Right cardiac atrium (tissue), 5 donors: ENCODE results near the gene HOXC9. TPM values are rescaled to one million over a fixed set of nuclear protein-coding genes. Genes with fewer than 3 reads are reported as not detected.

Source experiments
- ATAC-seq, 2 donors: fragments of 200-7000 bp; cut with Tn5 transposase; one replicate each; pipeline versions ENCODE4 v1.8.0 to v1.9.1; 2020; ENCODE audit warnings: moderate library complexity in 2 of 2, mild to moderate bottlenecking in 1 of 2
- DNase-seq, 3 donors: peaks; one replicate each; pipeline ENCODE4 v3.0.0-alpha.2; 2020
- H3K27ac ChIP-seq: one replicate; pipeline ENCODE4 v1.5.1; 2013; ENCODE audit warnings: mild to moderate bottlenecking, low read length, control low read depth, moderate library complexity
- H3K27me3 ChIP-seq: one replicate; pipeline ENCODE4 v1.6.1; 2013; ENCODE audit not compliant: control insufficient read depth, insufficient read depth
- H3K4me1 ChIP-seq: one replicate; pipeline ENCODE4 v1.6.1; 2013; ENCODE audit warnings: low read length; ENCODE audit not compliant: control insufficient read depth, insufficient read depth
- H3K4me3 ChIP-seq: one replicate; pipeline ENCODE4 v1.5.1; 2013; ENCODE audit warnings: low read length, control low read depth
- H3K9me3 ChIP-seq: one replicate; pipeline ENCODE4 v1.6.1; 2013; ENCODE audit warnings: low read length; ENCODE audit not compliant: control insufficient read depth
- WGBS: extraction: QIAGEN DNeasy Blood & Tissue Kit; methylation state at CpG from one replicate; pipeline ENCODE4 v1.1.7; 2013; 5-methylcytosine and 5-hydroxymethylcytosine counted together
- intact Hi-C, 4 donors: fragments of 100-400 bp; cut with DNase I; formaldehyde crosslinking; loops; one replicate each; pipeline versions ENCODE4 v1.11.0 to v1.14.0; 2022 to 2023
- polyA plus RNA-seq: library from polyadenylated mRNA; stranded (reverse); fragments of 200-250 nt; gene quantifications from one replicate; pipeline ENCODE4 v1.2.3, GENCODE V29; 2013
- total RNA-seq, 4 donors: library from RNA; stranded (reverse); fragmentation: NEBNext Ultra II Directional; extraction: Animal tissue kit (Norgen Biotek cat#: 25700); gene quantifications; one replicate each; pipeline ENCODE4 v1.2.1, GENCODE V29; 2021
- donor health status: healthy with polysubstance abuse.
- donor health status: DM: no; HTN: yes; CAD: no.
- donor health status: DM: no; HTN: no; CAD: no.
- donor health status: DM: no; HTN: yes; CAD: no; lungs with severe emphysema.
- donor health status: DM: yes; HTN: yes; CAD: no.

HOXC9 gene
- total and polyA plus RNA-seq, 5 donors = 0.15 TPM; not detected in 4

DNA sequence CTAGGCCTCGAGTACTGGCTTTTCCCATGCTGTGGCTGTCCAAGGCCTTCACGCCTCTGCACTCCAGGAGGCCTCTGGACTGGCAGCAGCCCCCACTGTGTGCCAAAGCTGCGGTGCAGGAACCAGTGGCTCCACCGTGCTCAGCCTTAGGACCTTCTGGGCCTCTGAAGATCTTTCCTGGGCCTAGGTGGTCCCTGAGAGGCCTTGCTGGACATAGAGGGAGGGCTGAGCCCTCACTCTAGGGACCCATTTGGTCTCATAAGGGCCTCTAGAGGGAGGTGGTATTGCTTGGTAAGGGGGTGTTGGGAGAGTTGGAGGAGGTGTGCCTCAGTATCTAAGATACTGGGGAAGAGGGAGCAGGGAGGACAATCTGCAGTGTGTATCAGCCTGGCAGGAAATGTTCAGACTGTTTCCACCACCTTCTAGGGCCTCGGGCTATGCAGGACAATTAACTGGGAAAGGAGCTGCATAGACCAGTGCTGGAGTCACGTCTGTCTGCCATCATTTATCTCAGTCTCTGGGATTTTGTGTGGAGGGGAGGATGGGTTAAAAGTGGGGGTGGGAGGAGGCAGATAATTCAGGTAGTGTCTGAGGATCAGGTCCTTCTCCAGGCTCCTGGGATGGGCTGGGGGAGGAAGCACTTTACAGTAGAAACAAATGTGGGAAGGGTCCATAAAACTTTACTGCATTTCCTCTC is 35.8 kb downstream of the HOXC9 start:
- Histone ChIP-seq H3K4me1 (peaks cover 3% of the 10 kb centered on the region), H3K27ac (no peak overlapping the region), H3K27me3 (no peaks in the 10 kb centered on the region), H3K4me3 (no peak overlapping the region), H3K9me3 (no peaks in the 10 kb centered on the region)
- no peak for DNase-seq
- intact Hi-C loops = loop anchor here in 1 of 4 donors (10.0 kb wide), 1 partner anchor 159 kb away; no protein-coding TSS in a partner anchor
- WGBS = 75% methylated on average over 6 of the region's 6 CpGs
- ATAC-seq = no peak

DNA sequence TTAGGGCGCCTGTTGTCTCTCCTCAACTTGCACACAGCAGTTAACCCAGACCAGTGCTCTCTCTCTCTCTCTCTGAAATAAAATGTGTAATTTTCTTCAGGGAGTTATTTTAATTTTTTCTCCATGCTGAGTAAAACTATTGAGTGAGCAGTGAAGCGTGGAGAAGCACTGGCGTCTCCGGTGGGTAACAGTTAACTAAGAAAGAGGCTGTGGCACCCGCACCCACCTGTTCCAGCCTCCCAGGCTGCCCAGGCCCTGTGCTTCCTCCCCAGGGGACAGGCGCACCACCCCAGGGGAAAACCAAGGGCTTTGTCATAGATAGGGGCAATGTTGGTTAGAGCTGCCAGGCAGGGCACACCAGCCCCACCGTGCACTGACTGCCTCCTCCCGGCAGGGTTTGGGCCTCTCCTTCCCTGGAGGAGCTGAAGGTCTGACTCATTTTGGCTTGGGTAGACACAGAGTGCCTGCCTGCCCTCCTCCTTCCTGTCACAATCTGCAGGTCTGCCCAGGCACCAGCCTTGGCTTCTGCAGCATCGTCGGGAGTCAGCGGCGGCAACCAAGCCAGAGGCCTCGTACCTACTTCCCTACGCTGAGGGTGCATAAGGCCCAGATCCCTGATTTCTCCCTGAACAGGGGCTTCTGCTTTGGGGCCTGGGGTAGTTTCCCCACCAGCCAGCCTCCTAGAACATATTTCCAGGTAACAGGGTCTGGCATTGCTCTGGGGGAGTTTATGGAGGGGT is 36.8 kb downstream of the HOXC9 start:
- Histone ChIP-seq H3K27ac (no peak overlapping the region), H3K27me3 (no peaks in the 10 kb centered on the region), H3K4me1 (peaks cover 3% of the 10 kb centered on the region), H3K9me3 (no peaks in the 10 kb centered on the region), H3K4me3 (no peak overlapping the region)
- WGBS = 55% methylated on average over 14 of the region's 14 CpGs
- no peak for ATAC-seq
- intact Hi-C loops = loop anchor here in 1 of 4 donors (10.0 kb wide), 1 partner anchor 158 kb away; no protein-coding TSS in a partner anchor
- no peak for DNase-seq

DNA sequence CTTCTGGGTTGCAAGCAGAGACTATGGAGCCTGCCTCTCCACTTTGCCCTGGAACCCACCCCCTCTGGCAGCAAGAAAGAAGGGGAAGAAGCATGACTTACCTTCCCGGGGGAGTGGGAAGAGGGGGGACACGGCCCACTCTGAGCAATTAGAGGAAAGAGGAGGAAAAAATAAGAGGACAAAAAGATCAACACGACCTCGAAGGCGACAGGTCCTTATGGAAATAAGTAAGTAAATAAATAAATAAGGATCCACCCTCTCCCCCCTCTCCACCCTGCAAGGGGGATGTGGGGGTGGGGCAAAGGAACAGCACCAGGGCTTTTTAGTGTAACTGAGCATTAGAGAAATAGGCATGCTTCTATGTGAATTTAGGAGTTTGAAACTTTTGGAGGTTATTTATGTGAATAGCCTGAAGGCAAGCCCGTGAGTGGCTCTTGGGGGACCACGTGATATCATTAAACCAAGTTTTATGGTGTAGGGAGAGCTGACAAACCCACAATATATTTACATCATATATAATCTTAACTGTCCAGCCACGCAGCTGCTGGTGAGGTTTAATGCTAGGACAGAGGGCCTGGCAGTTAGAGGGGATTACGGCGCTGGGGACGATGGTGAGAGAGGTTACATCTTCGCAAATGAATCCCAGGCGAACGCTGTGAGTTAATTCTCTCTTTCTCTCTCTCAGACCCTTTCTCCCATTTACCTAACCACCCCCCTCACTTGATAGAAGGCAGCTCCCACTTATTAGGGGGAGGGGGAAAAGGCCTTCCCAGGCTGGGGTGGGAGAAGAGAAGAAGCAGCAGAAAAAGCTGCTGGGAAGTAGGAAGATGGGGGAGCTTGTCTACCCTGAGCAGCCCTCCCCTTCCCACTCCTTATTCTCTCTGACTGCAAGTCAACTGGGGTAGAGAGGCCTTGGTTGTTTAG is 37.7 kb downstream of the HOXC9 start:
- Histone ChIP-seq H3K27ac (no peak overlapping the region), H3K4me1 (peaks cover 3% of the 10 kb centered on the region), H3K4me3 (no peak overlapping the region), H3K9me3 (no peaks in the 10 kb centered on the region), H3K27me3 (no peaks in the 10 kb centered on the region)
- whole genome bisulfite sequencing = 41% methylated on average over 14 of the region's 14 CpGs
- DNase-seq (no peak), ATAC-seq (no peak)
- intact Hi-C loops = loop anchor here in 1 of 4 donors (10.0 kb wide), 1 partner anchor 157 kb away; no protein-coding TSS in a partner anchor

DNA sequence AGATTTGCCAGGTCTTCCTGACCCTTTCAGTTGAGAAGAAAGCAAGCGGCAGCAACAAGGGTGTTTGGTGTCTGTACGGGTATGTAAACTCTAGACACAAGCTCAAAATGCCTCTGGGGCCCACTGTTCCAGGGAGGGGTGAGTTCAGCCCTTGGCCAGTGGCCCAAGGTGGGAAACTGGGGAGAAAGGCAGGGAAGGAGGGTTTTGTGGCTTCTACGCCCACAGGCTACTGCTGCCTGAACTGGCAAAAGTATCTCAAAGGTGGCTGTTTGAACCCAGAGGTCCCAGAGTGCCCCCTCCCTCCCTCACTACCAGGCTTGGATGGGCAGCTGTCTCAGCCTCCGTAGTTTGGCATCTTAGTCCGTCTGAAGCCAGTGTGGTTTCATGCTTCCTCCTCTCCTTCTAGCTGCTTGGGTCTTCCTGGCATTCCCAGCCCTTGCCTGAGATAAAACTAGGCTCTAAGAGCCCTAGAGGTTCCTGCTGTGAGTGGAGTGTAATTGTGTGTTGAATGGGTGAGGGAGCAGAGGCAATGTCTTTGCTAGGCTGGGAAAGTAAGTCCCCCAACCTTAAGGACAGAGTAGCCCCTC is 38.4 kb downstream of the HOXC9 start:
- Histone ChIP-seq H3K4me3 (no peak overlapping the region), H3K27me3 (no peaks in the 10 kb centered on the region), H3K27ac (no peak overlapping the region), H3K4me1 (no peaks in the 10 kb centered on the region), H3K9me3 (no peaks in the 10 kb centered on the region)
- 41% methylated on average over 5 of the region's 5 CpGs for WGBS
- intact Hi-C loops = loop anchor here in 1 of 4 donors (10.0 kb wide), 1 partner anchor 156 kb away; no protein-coding TSS in a partner anchor
- no peak for ATAC-seq
- DNase-seq = no peak

DNA sequence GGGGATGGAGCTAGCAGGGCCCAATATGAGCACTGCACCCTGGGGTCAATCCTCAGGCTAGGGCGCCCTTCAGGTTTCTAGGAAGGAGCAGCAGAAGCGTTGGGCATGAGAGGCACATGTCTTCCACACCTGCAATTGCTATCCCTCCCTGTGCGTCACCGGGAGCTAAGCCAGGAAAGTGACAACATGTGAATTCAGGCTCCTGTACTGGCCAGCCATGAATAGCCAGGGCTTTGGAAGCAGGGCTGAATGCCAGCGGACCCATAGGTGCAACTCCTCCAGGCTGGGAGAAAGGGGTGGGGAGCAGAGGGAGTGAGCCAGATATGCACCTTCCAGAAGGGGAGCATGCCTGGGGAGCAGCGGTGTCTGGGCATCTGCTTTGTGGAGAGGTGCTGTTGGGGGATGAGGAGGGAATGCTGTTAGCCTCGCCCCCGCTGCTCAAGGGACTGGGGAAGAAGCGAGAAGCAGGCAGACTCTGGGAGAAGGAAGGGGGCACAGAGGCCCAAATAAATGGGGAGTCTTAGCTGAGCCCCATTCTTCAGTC is 39.0 kb downstream of the HOXC9 start:
- intact Hi-C loops = loop anchor here in 1 of 4 donors (10.0 kb wide), 1 partner anchor 156 kb away; no protein-coding TSS in a partner anchor
- DNase-seq = peak in 1 of 3 donors; percentile 57
- H3K9me3 ChIP-seq = no peaks in the 10 kb centered on the region
- no peak overlapping the region for H3K4me3 ChIP-seq
- no peaks in the 10 kb centered on the region for H3K27me3 ChIP-seq
- peak in 1 of 2 donors; percentile 9 for ATAC-seq
- no peak overlapping the region for H3K27ac ChIP-seq
- WGBS = 21% methylated on average over 9 of the region's 9 CpGs
- no peaks in the 10 kb centered on the region for H3K4me1 ChIP-seq

DNA sequence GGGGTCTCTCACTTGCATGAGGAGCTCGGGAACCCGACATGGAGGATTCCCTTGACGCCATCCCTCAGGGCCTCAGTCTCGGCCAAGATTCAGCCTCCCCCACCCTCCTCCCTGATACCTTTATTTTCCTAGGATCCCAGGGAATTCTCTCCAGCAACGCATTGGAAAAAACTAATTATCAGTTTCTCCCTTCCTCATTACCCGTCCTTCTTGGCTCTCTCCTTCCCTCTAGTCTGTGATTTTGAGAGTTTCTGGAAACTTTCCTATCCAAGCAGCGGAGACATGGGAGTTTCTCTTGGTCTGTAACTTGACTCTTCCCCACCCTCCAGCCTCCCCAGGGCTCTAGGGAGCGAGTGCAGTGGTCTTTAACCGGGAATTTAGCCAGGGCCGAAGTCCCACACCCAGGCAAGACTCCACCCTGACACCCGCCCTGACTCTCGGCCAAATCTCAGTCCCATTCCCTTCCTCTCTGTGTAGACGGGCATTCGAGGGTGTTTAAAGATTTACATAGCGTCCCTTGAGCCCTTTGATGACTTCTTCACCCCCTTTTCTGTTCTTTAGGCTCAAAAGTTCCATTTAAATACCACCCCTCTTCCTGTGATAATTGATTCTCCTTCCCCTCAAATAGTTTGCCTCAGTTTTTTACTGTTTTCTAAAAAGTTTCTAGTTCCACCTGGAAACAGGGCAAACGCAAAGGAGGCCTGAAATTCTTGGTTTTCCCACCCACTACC is 39.6 kb downstream of the HOXC9 start:
- no peaks in the 10 kb centered on the region for H3K4me1 ChIP-seq
- peak; percentile 61 to 78 (median 70) for DNase-seq
- no peaks in the 10 kb centered on the region for H3K9me3 ChIP-seq
- WGBS = 4% methylated on average over 16 of the region's 16 CpGs
- H3K4me3 ChIP-seq = no peak overlapping the region
- H3K27me3 ChIP-seq = no peaks in the 10 kb centered on the region
- intact Hi-C loops = loop anchor here in 1 of 4 donors (10.0 kb wide), 1 partner anchor 155 kb away; no protein-coding TSS in a partner anchor
- peak; percentile 47 to 59 for ATAC-seq
- no peak overlapping the region for H3K27ac ChIP-seq

DNA sequence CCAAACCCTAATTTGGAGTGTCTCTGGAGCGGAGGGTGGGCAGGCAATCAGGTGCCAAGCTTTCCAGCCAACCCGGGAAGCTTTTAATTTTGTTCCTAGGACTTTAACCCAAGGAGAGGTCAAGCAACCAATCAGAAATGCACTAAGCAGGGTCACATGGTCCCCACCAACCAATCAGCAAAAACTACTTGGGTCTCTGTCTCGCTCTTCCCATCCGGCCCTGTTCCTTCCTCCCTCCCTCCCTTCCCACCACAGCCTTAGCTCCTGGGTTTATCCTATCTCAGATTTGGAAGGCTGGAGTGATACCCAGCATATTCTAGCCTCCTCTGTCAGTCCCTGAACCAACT is 40.2 kb downstream of the HOXC9 start:
- no peak overlapping the region for H3K4me3 ChIP-seq
- WGBS = 37% methylated on average over 4 of the region's 4 CpGs
- ATAC-seq (no peak), DNase-seq (no peak)
- no peaks in the 10 kb centered on the region for H3K9me3 ChIP-seq
- H3K4me1 ChIP-seq = no peaks in the 10 kb centered on the region
- intact Hi-C loops = no loop called here
- H3K27ac ChIP-seq = no peak overlapping the region
- no peaks in the 10 kb centered on the region for H3K27me3 ChIP-seq

DNA sequence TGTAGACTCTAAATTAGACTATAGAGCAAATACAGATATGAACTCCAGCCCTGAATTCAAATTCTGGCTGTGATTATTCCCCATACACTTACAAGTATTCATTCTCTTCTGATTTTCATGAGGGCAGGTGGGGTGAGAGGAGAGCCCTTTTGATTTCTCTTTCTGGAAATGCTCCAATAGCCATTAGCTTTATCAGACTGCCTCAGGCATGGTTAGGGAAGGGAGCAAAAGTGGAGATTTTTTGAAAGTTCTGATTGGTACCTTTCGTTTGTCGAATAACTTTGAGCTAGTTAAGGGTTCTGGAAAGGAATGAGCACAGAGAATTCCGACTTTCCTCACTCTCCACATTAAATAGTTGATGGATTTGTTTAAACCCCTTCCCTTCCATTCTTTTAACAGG is 40.7 kb downstream of the HOXC9 start:
- Histone ChIP-seq H3K4me1 (no peaks in the 10 kb centered on the region), H3K9me3 (no peaks in the 10 kb centered on the region), H3K4me3 (no peak overlapping the region), H3K27me3 (no peaks in the 10 kb centered on the region), H3K27ac (no peak overlapping the region)
- ATAC-seq = no peak
- WGBS = 62% methylated on average over 3 of the region's 3 CpGs
- intact Hi-C loops = no loop called here
- DNase-seq = no peak

DNA sequence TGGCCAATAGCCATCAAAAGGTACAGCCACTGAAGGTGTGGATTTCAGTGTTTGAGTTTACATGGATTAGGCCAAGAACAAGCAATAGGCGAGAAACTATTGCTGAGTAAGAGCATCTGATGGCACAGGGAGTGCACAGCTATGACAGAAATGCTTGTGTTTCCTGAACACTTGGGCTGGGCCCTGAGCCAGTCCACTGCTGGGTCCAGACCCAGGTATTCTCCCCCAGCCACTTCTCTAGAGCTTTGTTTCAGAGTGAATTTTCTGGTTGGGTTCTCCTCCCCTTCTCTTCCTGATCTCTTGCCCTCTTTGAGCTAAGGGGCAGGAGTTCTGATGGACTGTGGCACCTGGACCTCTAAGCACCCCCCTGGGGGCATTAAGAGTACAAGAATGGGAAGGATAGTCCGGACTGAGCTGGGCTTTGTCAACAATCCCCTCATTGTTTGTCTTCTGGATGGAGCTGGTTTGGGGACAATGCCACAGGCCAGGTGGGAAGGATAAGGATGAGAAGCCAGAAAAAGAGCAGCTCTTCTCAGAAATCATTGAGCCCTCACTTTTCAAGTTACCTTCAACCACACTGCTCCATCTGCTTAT is 41.2 kb downstream of the HOXC9 start:
- ATAC-seq = no peak
- H3K9me3 ChIP-seq = no peaks in the 10 kb centered on the region
- no peaks in the 10 kb centered on the region for H3K27me3 ChIP-seq
- no peak for DNase-seq
- WGBS = 49% methylated on average over 2 of the region's 2 CpGs
- H3K4me1 ChIP-seq = no peaks in the 10 kb centered on the region
- intact Hi-C loops = no loop called here
- H3K4me3 ChIP-seq = no peak overlapping the region
- no peak overlapping the region for H3K27ac ChIP-seq
